Suprapubic skin (tissue), 4 donors: ENCODE results near the gene MARK4. TPM values are rescaled to one million over a fixed set of nuclear protein-coding genes. Genes with fewer than 3 reads are reported as not detected.

Source experiments
- DNase-seq, 2 donors: peaks; one replicate each; pipeline ENCODE4 v3.0.0-alpha.2; 2019; ENCODE audit warnings: low spot score in 2 of 2
- H3K27ac ChIP-seq: fragments of 200-600 bp; sonication (generic); one replicate; pipeline ENCODE4 v1.5.1; 2019
- H3K27me3 ChIP-seq: fragments of 200-600 bp; sonication (generic); one replicate; pipeline ENCODE4 v1.5.1; 2019
- H3K36me3 ChIP-seq: fragments of 200-600 bp; sonication (generic); one replicate; pipeline ENCODE4 v1.5.1; 2019
- H3K4me1 ChIP-seq: fragments of 200-600 bp; sonication (generic); one replicate; pipeline ENCODE4 v1.5.1; 2019
- H3K4me3 ChIP-seq: fragments of 200-600 bp; sonication (generic); one replicate; pipeline ENCODE4 v1.5.1; 2019; ENCODE audit warnings: mild to moderate bottlenecking
- H3K9me3 ChIP-seq: fragments of 200-600 bp; sonication (generic); one replicate; pipeline ENCODE4 v1.5.1; 2019
- CTCF ChIP-seq, 2 donors: fragments of 200-600 bp in 1 of 2; fragments of 450-650 bp in 1 of 2; sonication (generic) in 1 of 2; IDR thresholded peaks; one replicate each; pipeline ENCODE4 v1.5.1; 2016 to 2019; ENCODE audit warnings: antibody characterized with exemption in 2 of 2, mild to moderate bottlenecking in 1 of 2, moderate library complexity in 1 of 2
- EP300 ChIP-seq: sonication (generic); formaldehyde crosslinking; IDR thresholded peaks from one replicate; pipeline ENCODE4 v1.6.1; 2017; ENCODE audit warnings: antibody characterized with exemption
- POLR2A ChIP-seq, 2 donors: fragments of 450-650 bp; IDR thresholded peaks; one replicate each; pipeline ENCODE4 v1.6.1; 2017; ENCODE audit warnings: antibody characterized with exemption in 2 of 2, mild to moderate bottlenecking in 2 of 2, moderate library complexity in 2 of 2
- POLR2AphosphoS5 ChIP-seq, 3 donors: sonication (generic); formaldehyde crosslinking; IDR thresholded peaks; one replicate each; pipeline ENCODE4 v1.6.1; 2017; ENCODE audit warnings: antibody characterized with exemption in 3 of 3
- WGBS: methylation state at CpG from one replicate; pipeline ENCODE4 v1.1.5; 2018; 5-methylcytosine and 5-hydroxymethylcytosine counted together
- total RNA-seq, 4 donors: library from RNA; depleted of rRNA; stranded (reverse); fragments of >200 nt; gene quantifications; one replicate each; pipeline ENCODE4 v1.1.0, GENCODE V29; 2016

Gene MARK4
- total RNA-seq, 4 donors from 2014 or later, result 37.4 to 56.2 (median 49.0) TPM

- peaks cover 9% of the 10 kb centered on the region for H3K4me1 ChIP-seq
- peaks cover 49% of the 10 kb centered on the region for H3K36me3 ChIP-seq
- H3K27ac ChIP-seq, result no peak overlapping the region
- no peak overlapping the region for H3K4me3 ChIP-seq
- no peaks in the 10 kb centered on the region for H3K9me3 ChIP-seq
- TF ChIP-seq POLR2A (IDR thresholded peaks at IDR 0.05), result no peak
- TF ChIP-seq EP300, result no peak
- no peak for TF ChIP-seq CTCF (IDR thresholded peaks at IDR 0.05)
- TF ChIP-seq POLR2AphosphoS5 (IDR thresholded peaks at IDR 0.05), result no peak
- DNase-seq, result no peak
- no peaks in the 10 kb centered on the region for H3K27me3 ChIP-seq
Observed at GRCh38 chr19:45295873-45296272, 44.8 kb downstream of the MARK4 start.

DNA sequence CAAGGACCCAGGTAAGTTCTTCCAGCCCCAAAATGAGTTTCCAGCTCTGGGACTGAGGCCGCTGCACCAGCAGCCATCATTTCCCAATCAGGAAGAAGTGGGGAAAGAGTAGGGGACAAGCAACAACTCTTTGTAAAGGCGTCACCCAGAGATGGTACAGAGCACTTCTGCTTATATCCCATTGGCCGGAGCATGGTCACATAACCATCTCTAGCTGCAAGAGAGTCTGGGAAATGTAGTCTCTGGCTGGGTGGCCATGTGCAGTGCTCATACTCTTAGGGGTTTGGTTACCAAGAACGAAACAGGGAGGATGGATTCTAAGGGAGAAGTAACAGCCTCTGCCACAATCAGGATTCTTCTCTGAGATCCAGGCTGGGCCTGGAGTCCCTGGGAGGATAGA is 45.3 kb downstream of the MARK4 start:
- H3K4me1 ChIP-seq, result peaks cover 9% of the 10 kb centered on the region
- no peak overlapping the region for H3K27ac ChIP-seq
- no peaks in the 10 kb centered on the region for H3K9me3 ChIP-seq
- peaks cover 44% of the 10 kb centered on the region for H3K36me3 ChIP-seq
- no peak for TF ChIP-seq EP300
- TF ChIP-seq POLR2AphosphoS5 (IDR thresholded peaks at IDR 0.05), result no peak
- no peak for TF ChIP-seq POLR2A (IDR thresholded peaks at IDR 0.05)
- no peak for TF ChIP-seq CTCF (IDR thresholded peaks at IDR 0.05)
- no peak for DNase-seq
- no peaks in the 10 kb centered on the region for H3K27me3 ChIP-seq
- 89% methylated on average over 4 of the region's 4 CpGs for WGBS
- H3K4me3 ChIP-seq, result no peak overlapping the region

DNA sequence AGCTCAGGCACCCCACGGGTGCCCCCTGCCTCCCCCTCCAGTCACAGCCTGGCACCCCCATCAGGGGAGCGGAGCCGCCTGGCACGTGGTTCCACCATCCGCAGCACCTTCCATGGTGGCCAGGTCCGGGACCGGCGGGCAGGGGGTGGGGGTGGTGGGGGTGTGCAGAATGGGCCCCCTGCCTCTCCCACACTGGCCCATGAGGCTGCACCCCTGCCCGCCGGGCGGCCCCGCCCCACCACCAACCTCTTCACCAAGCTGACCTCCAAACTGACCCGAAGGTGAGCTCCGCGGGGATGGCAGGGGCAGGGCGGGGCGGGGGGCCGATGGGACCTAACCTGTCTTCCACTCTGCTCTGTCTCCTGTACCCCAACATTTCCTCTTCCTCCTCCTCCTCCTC is 46.6 kb downstream of the MARK4 start:
- TF ChIP-seq POLR2AphosphoS5 (IDR thresholded peaks at IDR 0.05) (no peak), POLR2A (IDR thresholded peaks at IDR 0.05) (no peak), CTCF (IDR thresholded peaks at IDR 0.05) (no peak), EP300 (no peak)
- Histone ChIP-seq H3K36me3 (peaks cover 42% of the 10 kb centered on the region), H3K27me3 (no peaks in the 10 kb centered on the region), H3K4me3 (no peak overlapping the region), H3K9me3 (no peaks in the 10 kb centered on the region), H3K27ac (no peak overlapping the region), H3K4me1 (peaks cover 9% of the 10 kb centered on the region)
- 95% methylated on average over 8 of the region's 18 CpGs for WGBS
- DNase-seq, result no peak

DNA sequence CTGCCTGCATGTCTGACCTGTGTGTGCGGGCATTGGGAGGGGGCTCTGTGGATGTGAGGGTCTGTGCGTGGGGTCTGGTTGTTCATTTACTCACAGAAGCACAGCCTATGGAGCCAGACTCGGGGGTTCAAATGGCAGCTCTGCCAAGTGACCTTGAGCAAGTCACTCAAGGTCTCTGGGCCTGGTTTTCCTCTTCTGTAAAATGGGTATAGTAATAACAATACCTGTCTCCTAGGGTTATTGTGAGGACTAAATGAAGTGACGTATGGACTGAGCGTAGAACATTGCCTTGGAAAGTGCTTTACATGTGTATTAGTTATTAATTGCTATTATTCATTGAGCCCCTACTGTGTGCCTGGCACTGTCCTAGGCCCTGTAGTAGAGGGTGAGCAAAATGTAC is 47.2 kb downstream of the MARK4 start:
- H3K27me3 ChIP-seq, result no peaks in the 10 kb centered on the region
- 92% methylated on average over 5 of the region's 5 CpGs for WGBS
- no peak overlapping the region for H3K27ac ChIP-seq
- TF ChIP-seq POLR2A (IDR thresholded peaks at IDR 0.05), result no peak
- TF ChIP-seq POLR2AphosphoS5 (IDR thresholded peaks at IDR 0.05), result no peak
- TF ChIP-seq EP300, result no peak
- TF ChIP-seq CTCF (IDR thresholded peaks at IDR 0.05), result no peak
- no peak for DNase-seq
- no peaks in the 10 kb centered on the region for H3K9me3 ChIP-seq
- H3K36me3 ChIP-seq, result peaks cover 47% of the 10 kb centered on the region
- H3K4me3 ChIP-seq, result no peak overlapping the region
- H3K4me1 ChIP-seq, result peaks cover 9% of the 10 kb centered on the region

DNA sequence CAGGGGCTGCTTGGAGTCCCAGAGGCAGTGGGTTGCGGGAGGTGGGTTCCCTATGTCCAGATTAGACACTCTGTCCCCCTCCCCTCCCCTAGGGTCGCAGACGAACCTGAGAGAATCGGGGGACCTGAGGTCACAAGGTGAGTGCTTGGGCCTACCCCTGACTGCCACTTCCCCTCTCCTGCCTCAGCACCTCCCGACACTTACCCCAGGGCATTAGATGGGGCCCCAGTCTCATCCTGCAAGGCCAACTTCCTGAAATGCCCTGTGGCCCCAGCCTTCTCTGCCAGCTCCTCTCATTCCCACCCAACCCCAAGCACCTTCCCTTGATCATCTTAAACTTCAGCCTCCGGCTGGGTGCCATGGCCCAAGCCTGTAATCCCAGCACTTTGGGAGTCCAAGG is 48.6 kb downstream of the MARK4 start:
- H3K36me3 ChIP-seq, result peaks cover 47% of the 10 kb centered on the region
- H3K27ac ChIP-seq, result no peak overlapping the region
- peaks cover 2% of the 10 kb centered on the region for H3K4me1 ChIP-seq
- 93% methylated on average over 5 of the region's 6 CpGs for WGBS
- no peaks in the 10 kb centered on the region for H3K27me3 ChIP-seq
- H3K9me3 ChIP-seq, result no peaks in the 10 kb centered on the region
- no peak for DNase-seq
- TF ChIP-seq POLR2A (IDR thresholded peaks at IDR 0.05), result no peak
- no peak for TF ChIP-seq CTCF (IDR thresholded peaks at IDR 0.05)
- no peak for TF ChIP-seq EP300
- TF ChIP-seq POLR2AphosphoS5 (IDR thresholded peaks at IDR 0.05), result no peak
- H3K4me3 ChIP-seq, result no peak overlapping the region
